ENCODE measurements around the gene MACROD2.

Gene MACROD2

GRCh38 chr20:14518648-14519047 lies 523.3 kb downstream of the MACROD2 start:
- no peak for DNase-seq (ENCODE audit: low read depth in 3 of 3, low spot score in 1 of 3)

GRCh38 chr20:14521016-14521415 lies 525.7 kb downstream of the MACROD2 start:
- DNase-seq (ENCODE audit: low read depth in 3 of 3, low spot score in 1 of 3): no peak

- no peak for DNase-seq (ENCODE audit: low read depth in 3 of 3, low spot score in 1 of 3)
Measured at GRCh38 chr20:14521436-14521835, 526.1 kb downstream of the MACROD2 start.

- no peak for DNase-seq (ENCODE audit: low read depth in 3 of 3, low spot score in 1 of 3)
Measured at GRCh38 chr20:14522595-14522994, 527.3 kb downstream of the MACROD2 start.

- no peak for DNase-seq (ENCODE audit: low read depth in 3 of 3, low spot score in 1 of 3)
Measured at GRCh38 chr20:14523090-14523489, 527.8 kb downstream of the MACROD2 start.

GRCh38 chr20:14525426-14525825 lies 530.1 kb downstream of the MACROD2 start:
- DNase-seq (ENCODE audit: low read depth in 3 of 3, low spot score in 1 of 3): no peak

GRCh38 chr20:14526891-14527290 lies 531.6 kb downstream of the MACROD2 start:
- no peak for DNase-seq (ENCODE audit: low read depth in 3 of 3, low spot score in 1 of 3)

GRCh38 chr20:14531786-14532185 lies 536.5 kb downstream of the MACROD2 start:
- no peak for DNase-seq (ENCODE audit: low read depth in 3 of 3, low spot score in 1 of 3)

- DNase-seq (ENCODE audit: low read depth in 3 of 3, low spot score in 1 of 3): no peak
Measured at GRCh38 chr20:14536738-14537137, 541.4 kb downstream of the MACROD2 start.

- DNase-seq (ENCODE audit: low read depth in 3 of 3, low spot score in 1 of 3): no peak
Measured at GRCh38 chr20:14538433-14538832, 543.1 kb downstream of the MACROD2 start.

GRCh38 chr20:14543040-14543439 lies 547.7 kb downstream of the MACROD2 start:
- no peak for DNase-seq (ENCODE audit: low read depth in 3 of 3, low spot score in 1 of 3)

- no peak for DNase-seq (ENCODE audit: low read depth in 3 of 3, low spot score in 1 of 3)
Measured at GRCh38 chr20:14544688-14545087, 549.4 kb downstream of the MACROD2 start.

- DNase-seq (ENCODE audit: low read depth in 3 of 3, low spot score in 1 of 3): no peak
Measured at GRCh38 chr20:14550655-14551054, 555.3 kb downstream of the MACROD2 start.

- no peak for DNase-seq (ENCODE audit: low read depth in 3 of 3, low spot score in 1 of 3)
Measured at GRCh38 chr20:14553774-14554534, 558.6 kb downstream of the MACROD2 start.

- DNase-seq (ENCODE audit: low read depth in 3 of 3, low spot score in 1 of 3): no peak
Measured at GRCh38 chr20:14555676-14556075, 560.4 kb downstream of the MACROD2 start.

GRCh38 chr20:14556206-14556605 lies 560.9 kb downstream of the MACROD2 start:
- DNase-seq (ENCODE audit: low read depth in 3 of 3, low spot score in 1 of 3): no peak

- no peak for DNase-seq (ENCODE audit: low read depth in 3 of 3, low spot score in 1 of 3)
Measured at GRCh38 chr20:14559612-14560011, 564.3 kb downstream of the MACROD2 start.

GRCh38 chr20:14561741-14562221 lies 566.5 kb downstream of the MACROD2 start:
- DNase-seq (ENCODE audit: low read depth in 3 of 3, low spot score in 1 of 3): no peak

- DNase-seq (ENCODE audit: low read depth in 3 of 3, low spot score in 1 of 3): no peak
Measured at GRCh38 chr20:14562981-14563380, 567.7 kb downstream of the MACROD2 start.

- DNase-seq (ENCODE audit: low read depth in 3 of 3, low spot score in 1 of 3): no peak
Measured at GRCh38 chr20:14566505-14566904, 571.2 kb downstream of the MACROD2 start.

- DNase-seq (ENCODE audit: low read depth in 3 of 3, low spot score in 1 of 3): no peak
Measured at GRCh38 chr20:14568225-14568624, 572.9 kb downstream of the MACROD2 start.

- no peak for DNase-seq (ENCODE audit: low read depth in 3 of 3, low spot score in 1 of 3)
Measured at GRCh38 chr20:14568701-14569100, 573.4 kb downstream of the MACROD2 start.

- DNase-seq (ENCODE audit: low read depth in 3 of 3, low spot score in 1 of 3): no peak
Measured at GRCh38 chr20:14569641-14570040, 574.3 kb downstream of the MACROD2 start.
